ENCODE results near the gene DCAF8L2.
"Not testable (repeated sequence)": the region's sequence is repeated elsewhere in the genome, so short reads cannot be mapped to it uniquely, and the experiment has no call there.

DNA sequence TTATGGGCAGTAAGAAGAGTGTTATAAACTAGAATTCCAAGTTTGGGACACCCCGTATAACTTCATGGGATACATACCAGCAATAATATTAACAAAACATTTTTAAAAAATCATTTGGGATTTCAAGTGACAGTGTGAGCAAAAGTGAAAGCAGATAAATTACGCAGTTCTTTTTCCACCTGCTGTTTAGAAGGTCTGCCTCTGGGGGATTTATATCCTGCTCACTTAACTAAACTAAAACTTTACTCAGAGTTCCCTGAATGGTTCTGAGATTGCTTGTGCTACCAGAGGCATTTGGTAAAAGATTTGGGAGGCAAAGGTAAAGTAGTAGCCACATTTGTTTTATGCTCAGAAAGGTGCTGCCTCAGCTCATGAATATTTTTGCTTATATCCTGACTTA lies 160.2 kb downstream of the DCAF8L2 start:
- TF ChIP-seq, protein P1, sequence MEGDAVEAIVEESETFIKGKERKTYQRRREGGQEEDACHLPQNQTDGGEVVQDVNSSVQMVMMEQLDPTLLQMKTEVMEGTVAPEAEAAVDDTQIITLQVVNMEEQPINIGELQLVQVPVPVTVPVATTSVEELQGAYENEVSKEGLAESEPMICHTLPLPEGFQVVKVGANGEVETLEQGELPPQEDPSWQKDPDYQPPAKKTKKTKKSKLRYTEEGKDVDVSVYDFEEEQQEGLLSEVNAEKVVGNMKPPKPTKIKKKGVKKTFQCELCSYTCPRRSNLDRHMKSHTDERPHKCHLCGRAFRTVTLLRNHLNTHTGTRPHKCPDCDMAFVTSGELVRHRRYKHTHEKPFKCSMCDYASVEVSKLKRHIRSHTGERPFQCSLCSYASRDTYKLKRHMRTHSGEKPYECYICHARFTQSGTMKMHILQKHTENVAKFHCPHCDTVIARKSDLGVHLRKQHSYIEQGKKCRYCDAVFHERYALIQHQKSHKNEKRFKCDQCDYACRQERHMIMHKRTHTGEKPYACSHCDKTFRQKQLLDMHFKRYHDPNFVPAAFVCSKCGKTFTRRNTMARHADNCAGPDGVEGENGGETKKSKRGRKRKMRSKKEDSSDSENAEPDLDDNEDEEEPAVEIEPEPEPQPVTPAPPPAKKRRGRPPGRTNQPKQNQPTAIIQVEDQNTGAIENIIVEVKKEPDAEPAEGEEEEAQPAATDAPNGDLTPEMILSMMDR (conservative IDR thresholded peaks at IDR 0.05) = not testable (repeated sequence)
- TF ChIP-seq EZH2 (IDR thresholded peaks at IDR 0.05; ENCODE audit: low read depth) = not testable (repeated sequence)

Measured in PC-9 (cell line).